Prostate gland (tissue), 2 donors: ENCODE measurements around the gene PPM1B.
"Not testable (repeated sequence)": the region's sequence is repeated elsewhere in the genome, so short reads cannot be mapped to it uniquely, and the experiment has no call there.

ENCODE experiments used
- CTCF ChIP-seq, 4 experiments: fragments of 200-600 bp in 2 of 4; fragments of 450-650 bp in 2 of 4; sonication (generic) in 2 of 4; IDR thresholded peaks; 1 replicate in 3 of 4; 2 replicates in 1 of 4; pipeline ENCODE4 v1.5.1; 2016 to 2019; ENCODE audit warnings: antibody characterized with exemption in 4 of 4, mild to moderate bottlenecking in 2 of 4, moderate library complexity in 2 of 4
- POLR2A ChIP-seq: fragments of 450-650 bp; IDR thresholded peaks from one replicate; pipeline ENCODE4 v1.6.1; 2016; ENCODE audit warnings: antibody characterized with exemption, mild to moderate bottlenecking
- POLR2AphosphoS5 ChIP-seq: sonication (generic); formaldehyde crosslinking; IDR thresholded peaks from one replicate; pipeline ENCODE4 v1.6.1; 2017; ENCODE audit warnings: antibody characterized with exemption

GRCh38 chr2:44249269-44249668, 80.6 kb downstream of the PPM1B start:
- TF ChIP-seq POLR2A; CTCF (IDR thresholded peaks at IDR 0.05); POLR2AphosphoS5: not testable (repeated sequence)
